Liver (tissue), 9 donors: Measurements from ENCODE around the gene CHRNA9. TPM values are rescaled to one million over a fixed set of nuclear protein-coding genes. Genes with fewer than 3 reads are reported as not detected.

ENCODE experiments used
- DNase-seq: peaks from one replicate; pipeline ENCODE4 v3.0.0-alpha.2; 2017; ENCODE audit warnings: low spot score
- H3K27ac ChIP-seq, 2 donors: one replicate each; pipeline ENCODE4 v1.7.0; 2013; ENCODE audit warnings: inconsistent platforms in 2 of 2, low read length in 2 of 2, control low read depth in 1 of 2, low read depth in 1 of 2, mild to moderate bottlenecking in 1 of 2
- H3K27me3 ChIP-seq, 4 donors: one replicate each; pipeline versions ENCODE4 v1.6.1 to v1.7.0; 2013; ENCODE audit warnings: low read length in 3 of 4, inconsistent platforms in 1 of 4, mild to moderate bottlenecking in 1 of 4, moderate library complexity in 1 of 4; ENCODE audit not compliant: control insufficient read depth in 4 of 4, insufficient read depth in 4 of 4
- H3K36me3 ChIP-seq, 4 donors: one replicate each; pipeline versions ENCODE4 v1.6.1 to v1.7.0; 2013; ENCODE audit warnings: low read length in 3 of 4, mild to moderate bottlenecking in 3 of 4, low read depth in 1 of 4, moderate library complexity in 1 of 4; ENCODE audit not compliant: control insufficient read depth in 4 of 4, insufficient read depth in 3 of 4
- H3K4me1 ChIP-seq, 4 donors: one replicate each; pipeline versions ENCODE4 v1.6.1 to v1.7.0; 2013; ENCODE audit warnings: low read length in 3 of 4, mild to moderate bottlenecking in 3 of 4, moderate library complexity in 1 of 4; ENCODE audit not compliant: control insufficient read depth in 4 of 4, insufficient read depth in 4 of 4
- H3K4me3 ChIP-seq, 3 donors: one replicate each; pipeline versions ENCODE4 v1.6.1 to v1.7.0; 2013; ENCODE audit warnings: low read length in 3 of 3, control low read depth in 1 of 3, low read depth in 1 of 3, mild to moderate bottlenecking in 1 of 3
- H3K9ac ChIP-seq, 2 donors: one replicate each; pipeline ENCODE4 v1.7.0; 2013; ENCODE audit warnings: low read length in 2 of 2, mild to moderate bottlenecking in 2 of 2, moderate library complexity in 2 of 2, control low read depth in 1 of 2, low read depth in 1 of 2
- H3K9me3 ChIP-seq, 4 donors: one replicate each; pipeline versions ENCODE4 v1.6.1 to v1.7.0; 2013; ENCODE audit warnings: low read length in 3 of 4; ENCODE audit not compliant: control insufficient read depth in 4 of 4
- EGR1 ChIP-seq, 2 donors: IDR thresholded peaks; 2 replicates each; pipeline ENCODE4 v1.6.1; 2016 to 2018; ENCODE audit warnings: antibody characterized with exemption in 2 of 2, low read depth in 2 of 2
- FOXA1 ChIP-seq: IDR thresholded peaks from 2 replicates; pipeline ENCODE4 v1.6.1; 2016; ENCODE audit warnings: antibody characterized with exemption
- FOXA2 ChIP-seq: IDR thresholded peaks from 2 replicates; pipeline ENCODE4 v1.6.1; 2016; ENCODE audit warnings: antibody characterized with exemption
- GABPA ChIP-seq, 2 donors: IDR thresholded peaks in 1 of 2; conservative IDR thresholded peaks in 1 of 2; 2 replicates each; pipeline ENCODE4 v1.6.1; 2016; ENCODE audit warnings: antibody characterized with exemption in 2 of 2, mild to moderate bottlenecking in 1 of 2, moderate library complexity in 1 of 2
- MAX ChIP-seq: IDR thresholded peaks from 2 replicates; pipeline ENCODE4 v1.6.1; 2016; ENCODE audit warnings: antibody characterized with exemption
- NR2F2 ChIP-seq: IDR thresholded peaks from 2 replicates; pipeline ENCODE4 v1.6.1; 2016; ENCODE audit warnings: antibody characterized with exemption
- RAD21 ChIP-seq, 2 donors: IDR thresholded peaks; 2 replicates each; pipeline ENCODE4 v1.6.1; 2016; ENCODE audit warnings: antibody characterized with exemption in 2 of 2, mild to moderate bottlenecking in 2 of 2
- REST ChIP-seq: IDR thresholded peaks from 2 replicates; pipeline ENCODE4 v1.6.1; 2016; ENCODE audit warnings: antibody characterized with exemption, mild to moderate bottlenecking
- RXRA ChIP-seq, 2 donors: IDR thresholded peaks; 2 replicates each; pipeline ENCODE4 v1.6.1; 2017 to 2018; ENCODE audit warnings: antibody characterized with exemption in 2 of 2, mild to moderate bottlenecking in 1 of 2
- SP1 ChIP-seq: IDR thresholded peaks from 2 replicates; pipeline ENCODE4 v1.6.1; 2018; ENCODE audit warnings: antibody characterized with exemption, mild to moderate bottlenecking
- YY1 ChIP-seq: IDR thresholded peaks from 2 replicates; pipeline ENCODE4 v1.6.1; 2016; ENCODE audit warnings: antibody characterized with exemption, mild to moderate bottlenecking
- ZBTB33 ChIP-seq: IDR thresholded peaks from 2 replicates; pipeline ENCODE4 v1.6.1; 2016; ENCODE audit warnings: antibody characterized with exemption
- WGBS: extraction: QIAGEN DNeasy Blood & Tissue Kit; methylation state at CpG from one replicate; pipeline ENCODE4 v1.1.7; 2013; 5-methylcytosine and 5-hydroxymethylcytosine counted together
- polyA plus RNA-seq, 2 donors: library from polyadenylated mRNA; stranded (reverse) in 1 of 2; unstranded in 1 of 2; fragments of 200-250 nt in 1 of 2; fragments of >200 nt in 1 of 2; fragmentation: Nextera tagmentation in 1 of 2; extraction: Ambion mirVana in 1 of 2; gene quantifications; one replicate each; pipeline versions ENCODE4 v1.2.1 to v1.2.3, GENCODE V29; 2013 to 2015
- total RNA-seq, 2 donors: library from RNA; depleted of rRNA; stranded (reverse); fragments of >200 nt; gene quantifications; one replicate each; pipeline ENCODE4 v1.2.3, GENCODE V29; 2014
- donor health status: healthy.
- donor health status: healthy.
- donor health status: healthy.
- donor health status: healthy.
- donor health status: healthy.

The CHRNA9 gene
- total and polyA plus RNA-seq, 4 donors = not detected

GRCh38 chr4:40399578-40399977 is 64.4 kb downstream of the CHRNA9 start:
- DNase-seq = no peak
- H3K27ac ChIP-seq = no peak overlapping the region
- H3K4me1 ChIP-seq = peaks cover 3 to 21% (median 18%) of the 10 kb centered on the region in 4 donors
- H3K9ac ChIP-seq = no peak overlapping the region
- no peaks in the 10 kb centered on the region for H3K27me3 ChIP-seq
- H3K36me3 ChIP-seq = no peaks in the 10 kb centered on the region
- H3K9me3 ChIP-seq = no peaks in the 10 kb centered on the region
- H3K4me3 ChIP-seq = no peak overlapping the region
- WGBS = 88% methylated on average over 3 of the region's 3 CpGs
- TF ChIP-seq ZBTB33 = no peak

- Histone ChIP-seq H3K9me3 (no peaks in the 10 kb centered on the region), H3K36me3 (no peaks in the 10 kb centered on the region), H3K4me1 (peaks cover 3 to 19% (median 11%) of the 10 kb centered on the region in 4 donors), H3K9ac (no peak overlapping the region), H3K4me3 (no peak overlapping the region), H3K27ac (no peak overlapping the region), H3K27me3 (no peaks in the 10 kb centered on the region)
- no peak for TF ChIP-seq RAD21 (IDR thresholded peaks at IDR 0.05)
- TF ChIP-seq EGR1 (IDR thresholded peaks at IDR 0.05; ENCODE audit: low read depth in 2 of 2) = no peak
- no peak for TF ChIP-seq RXRA (IDR thresholded peaks at IDR 0.05)
- TF ChIP-seq MAX = no peak
- TF ChIP-seq NR2F2 = no peak
- 98% methylated on average over 6 of the region's 6 CpGs for WGBS
- no peak for DNase-seq
Measured at GRCh38 chr4:40401096-40401495, 66.0 kb downstream of the CHRNA9 start.

GRCh38 chr4:40401631-40402030 is 66.5 kb downstream of the CHRNA9 start:
- WGBS = 82% methylated on average over 8 of the region's 8 CpGs
- H3K4me1 ChIP-seq = peaks cover 2 to 14% (median 6%) of the 10 kb centered on the region in 4 donors
- no peak for TF ChIP-seq RXRA (IDR thresholded peaks at IDR 0.05)
- TF ChIP-seq ZBTB33 = no peak
- TF ChIP-seq YY1 = no peak
- DNase-seq = no peak
- H3K4me3 ChIP-seq = no peak overlapping the region
- H3K27ac ChIP-seq = no peak overlapping the region
- H3K9me3 ChIP-seq = no peaks in the 10 kb centered on the region
- no peaks in the 10 kb centered on the region for H3K36me3 ChIP-seq
- H3K9ac ChIP-seq = no peak overlapping the region
- H3K27me3 ChIP-seq = no peaks in the 10 kb centered on the region

- no peaks in the 10 kb centered on the region for H3K9me3 ChIP-seq
- no peak overlapping the region for H3K4me3 ChIP-seq
- no peak overlapping the region for H3K9ac ChIP-seq
- H3K4me1 ChIP-seq = peaks cover 2 to 14% (median 6%) of the 10 kb centered on the region in 4 donors
- no peak overlapping the region for H3K27ac ChIP-seq
- no peak for TF ChIP-seq SP1
- TF ChIP-seq FOXA2 = no peak
- no peak for TF ChIP-seq FOXA1
- no peak for TF ChIP-seq EGR1 (IDR thresholded peaks at IDR 0.05; ENCODE audit: low read depth in 2 of 2)
- TF ChIP-seq REST = no peak
- no peak for TF ChIP-seq ZBTB33
- no peak for TF ChIP-seq YY1
- TF ChIP-seq GABPA (IDR thresholded peaks at IDR 0.05 in 1 of 2, conservative IDR thresholded peaks at IDR 0.05 in 1 of 2) = no peak
- no peaks in the 10 kb centered on the region for H3K36me3 ChIP-seq
- no peaks in the 10 kb centered on the region for H3K27me3 ChIP-seq
- WGBS = 92% methylated on average over 1 of the region's 1 CpG
- DNase-seq = no peak
Measured at GRCh38 chr4:40402556-40402955, 67.4 kb downstream of the CHRNA9 start.
